PC-9 (cell line): Measurements from ENCODE around the gene MRPL21.

Experiments used
- EZH2 ChIP-seq: fragments of 200-600 bp; sonication (generic); IDR thresholded peaks from 2 replicates; pipeline ENCODE4 v1.8.0; 2017; ENCODE audit warnings: antibody characterized with exemption, low read depth
- TF ChIP-seq, protein P1 (sequence below): fragments of 200-600 bp; sonication (generic); conservative IDR thresholded peaks from 2 replicates; pipeline ENCODE4 v1.6.1; 2017; ENCODE audit warnings: mixed run types, antibody characterized with exemption, mild to moderate bottlenecking, moderate library complexity

- TF ChIP-seq, protein P1, sequence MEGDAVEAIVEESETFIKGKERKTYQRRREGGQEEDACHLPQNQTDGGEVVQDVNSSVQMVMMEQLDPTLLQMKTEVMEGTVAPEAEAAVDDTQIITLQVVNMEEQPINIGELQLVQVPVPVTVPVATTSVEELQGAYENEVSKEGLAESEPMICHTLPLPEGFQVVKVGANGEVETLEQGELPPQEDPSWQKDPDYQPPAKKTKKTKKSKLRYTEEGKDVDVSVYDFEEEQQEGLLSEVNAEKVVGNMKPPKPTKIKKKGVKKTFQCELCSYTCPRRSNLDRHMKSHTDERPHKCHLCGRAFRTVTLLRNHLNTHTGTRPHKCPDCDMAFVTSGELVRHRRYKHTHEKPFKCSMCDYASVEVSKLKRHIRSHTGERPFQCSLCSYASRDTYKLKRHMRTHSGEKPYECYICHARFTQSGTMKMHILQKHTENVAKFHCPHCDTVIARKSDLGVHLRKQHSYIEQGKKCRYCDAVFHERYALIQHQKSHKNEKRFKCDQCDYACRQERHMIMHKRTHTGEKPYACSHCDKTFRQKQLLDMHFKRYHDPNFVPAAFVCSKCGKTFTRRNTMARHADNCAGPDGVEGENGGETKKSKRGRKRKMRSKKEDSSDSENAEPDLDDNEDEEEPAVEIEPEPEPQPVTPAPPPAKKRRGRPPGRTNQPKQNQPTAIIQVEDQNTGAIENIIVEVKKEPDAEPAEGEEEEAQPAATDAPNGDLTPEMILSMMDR: no peak
- TF ChIP-seq EZH2: no peak
These were observed 35.4 kb upstream of the MRPL21 start for GRCh38 chr11:68938816-68939582.
